Breast epithelium (tissue), 4 donors: Measurements from ENCODE around the gene HDAC1. TPM values are rescaled to one million over a fixed set of nuclear protein-coding genes. Genes with fewer than 3 reads are reported as not detected.

Experiments used
- DNase-seq, 2 donors: peaks; one replicate each; pipeline ENCODE4 v3.0.0-alpha.2; 2019; ENCODE audit warnings: low spot score in 2 of 2
- H3K27ac ChIP-seq, 2 donors: fragments of 200-600 bp; sonication (generic) in 1 of 2; one replicate each; pipeline ENCODE4 v1.5.1; 2016 to 2019; ENCODE audit warnings: mild to moderate bottlenecking in 1 of 2
- H3K27me3 ChIP-seq, 2 donors: fragments of 200-600 bp; sonication (generic) in 1 of 2; one replicate each; pipeline versions ENCODE4 v1.5.1 to v1.6.0; 2017 to 2019; ENCODE audit warnings: control low read depth in 1 of 2, mild to moderate bottlenecking in 1 of 2
- H3K36me3 ChIP-seq: fragments of 200-600 bp; one replicate; pipeline ENCODE4 v1.5.1; 2019
- H3K4me1 ChIP-seq, 2 donors: fragments of 200-600 bp; sonication (generic); one replicate each; pipeline ENCODE4 v1.5.1; 2016 to 2019; ENCODE audit warnings: control low read depth in 1 of 2
- H3K4me3 ChIP-seq, 3 donors: fragments of 200-600 bp; sonication (generic); 1 replicate in 2 of 3; 2 replicates in 1 of 3; pipeline ENCODE4 v1.5.1; 2016 to 2019; ENCODE audit warnings: mild to moderate bottlenecking in 3 of 3, moderate library complexity in 2 of 3
- H3K9me3 ChIP-seq, 2 donors: fragments of 200-600 bp; sonication (generic) in 1 of 2; one replicate each; pipeline ENCODE4 v1.5.1; 2016 to 2019; ENCODE audit warnings: control low read depth in 1 of 2
- CTCF ChIP-seq, 3 donors: fragments of 450-650 bp; IDR thresholded peaks; one replicate each; pipeline ENCODE4 v1.5.1; 2016 to 2017; ENCODE audit warnings: antibody characterized with exemption in 3 of 3, mild to moderate bottlenecking in 3 of 3, moderate library complexity in 3 of 3
- POLR2A ChIP-seq: fragments of 450-650 bp; IDR thresholded peaks from one replicate; pipeline ENCODE4 v1.6.1; 2016; ENCODE audit warnings: antibody characterized with exemption, mild to moderate bottlenecking, moderate library complexity
- POLR2AphosphoS5 ChIP-seq, 3 donors: sonication (generic); formaldehyde crosslinking; IDR thresholded peaks; one replicate each; pipeline ENCODE4 v1.6.1; 2017; ENCODE audit warnings: antibody characterized with exemption in 3 of 3
- intact Hi-C: fragments of 100-400 bp; cut with DNase I; formaldehyde crosslinking; loops from one replicate; pipeline ENCODE4 v1.15.1; 2023; ENCODE audit warnings: low total_unique reads
- total RNA-seq, 3 donors: library from RNA; depleted of rRNA; stranded (reverse); fragments of >200 nt; gene quantifications; one replicate each; pipeline ENCODE4 v1.1.0, GENCODE V29; 2016

HDAC1 gene
- total RNA-seq, 3 donors from 2014 or later, result 31.8 to 87.5 (median 87.4) TPM

- DNase-seq, result no peak
- peak within 1 kb of the TSS; percentile 33 to 36 for H3K27ac ChIP-seq
- intact Hi-C loops, result no loop called here
Observed at GRCh38 chr1:32362474-32363313, 70.8 kb downstream of the HDAC1 start, which contains the start of the genes FAM229A and TSSK3. TSS of gene FAM229A (minus strand) at chr1:32362485. CDS start at chr1:32362091, 394 bp downstream. TSS of gene TSSK3 (plus strand) at chr1:32362539. CDS start at chr1:32362702, 163 bp downstream.

GRCh38 chr1:32363713-32364112, 71.8 kb downstream of the HDAC1 start:
- H3K9me3 ChIP-seq, result no peaks in the 10 kb centered on the region
- peaks cover 0 to 5% of the 10 kb centered on the region in 2 donors for H3K4me1 ChIP-seq
- TF ChIP-seq POLR2A (no peak), CTCF (IDR thresholded peaks at IDR 0.05) (no peak), POLR2AphosphoS5 (IDR thresholded peaks at IDR 0.05) (peak in 1 of 3 donors; percentile 33)
- no peaks in the 10 kb centered on the region for H3K27me3 ChIP-seq
- H3K27ac ChIP-seq, result peak overlapping the region in 1 of 2 donors; percentile 22
- peaks cover 18% of the 10 kb centered on the region for H3K36me3 ChIP-seq
- no peak overlapping the region for H3K4me3 ChIP-seq
- intact Hi-C loops, result no loop called here
- peak in 1 of 2 donors; percentile 65 for DNase-seq

More at GRCh38 chr1:32362474-32363313, 70.8 kb downstream of the HDAC1 start, which contains the start of the genes FAM229A and TSSK3:
- H3K36me3 ChIP-seq, result peaks cover 10% of the 10 kb centered on the region
- TF ChIP-seq CTCF (IDR thresholded peaks at IDR 0.05) (no peak), POLR2AphosphoS5 (IDR thresholded peaks at IDR 0.05) (no peak), POLR2A (no peak)
- H3K4me1 ChIP-seq, result peaks cover 0 to 5% of the 10 kb centered on the region in 2 donors
- no peaks in the 10 kb centered on the region for H3K27me3 ChIP-seq
- no peaks in the 10 kb centered on the region for H3K9me3 ChIP-seq
- H3K4me3 ChIP-seq, result peak within 1 kb of the TSS; percentile 31 to 64 (median 55)

- H3K36me3 ChIP-seq, result peaks cover 18% of the 10 kb centered on the region
- intact Hi-C loops, result no loop called here
Observed at GRCh38 chr1:32364836-32365235, 73.0 kb downstream of the HDAC1 start.

GRCh38 chr1:32365445-32365844, 73.6 kb downstream of the HDAC1 start:
- Histone ChIP-seq H3K9me3 (no peaks in the 10 kb centered on the region), H3K36me3 (peaks cover 18% of the 10 kb centered on the region), H3K27me3 (no peaks in the 10 kb centered on the region), H3K27ac (no peak overlapping the region), H3K4me1 (peaks cover 0 to 5% of the 10 kb centered on the region in 2 donors), H3K4me3 (no peak overlapping the region)
- TF ChIP-seq POLR2A (no peak), POLR2AphosphoS5 (IDR thresholded peaks at IDR 0.05) (no peak), CTCF (IDR thresholded peaks at IDR 0.05) (no peak)
- DNase-seq, result no peak
- intact Hi-C loops, result no loop called here

More at GRCh38 chr1:32364836-32365235, 73.0 kb downstream of the HDAC1 start:
- no peak for DNase-seq
- peaks cover 0 to 5% of the 10 kb centered on the region in 2 donors for H3K4me1 ChIP-seq
- TF ChIP-seq CTCF (IDR thresholded peaks at IDR 0.05) (no peak), POLR2AphosphoS5 (IDR thresholded peaks at IDR 0.05) (no peak), POLR2A (no peak)
- no peak overlapping the region for H3K4me3 ChIP-seq
- H3K9me3 ChIP-seq, result no peaks in the 10 kb centered on the region
- H3K27ac ChIP-seq, result peak overlapping the region in 1 of 2 donors; percentile 17
- no peaks in the 10 kb centered on the region for H3K27me3 ChIP-seq
